ENCODE data around the gene SNAPC5.

The SNAPC5 gene

GRCh38 chr15:66454143-66454542 is 43.4 kb downstream of the SNAPC5 start:
- DNase-seq, result no peak

- DNase-seq, result no peak
Observed at GRCh38 chr15:66452971-66453580, 44.5 kb downstream of the SNAPC5 start.

- DNase-seq, result no peak
Observed at GRCh38 chr15:66452420-66452819, 45.1 kb downstream of the SNAPC5 start.

Data from NCI-H1436 treated with DMSO at 0.1 percent for 48 hours (cell line).